Measurements from ENCODE around the gene RIMS4. TPM values are rescaled to one million over a fixed set of nuclear protein-coding genes. Genes with fewer than 3 reads are reported as not detected.

RIMS4 gene
- total RNA-seq, 1 donor from 2014 or later: 6.4 TPM

DNA sequence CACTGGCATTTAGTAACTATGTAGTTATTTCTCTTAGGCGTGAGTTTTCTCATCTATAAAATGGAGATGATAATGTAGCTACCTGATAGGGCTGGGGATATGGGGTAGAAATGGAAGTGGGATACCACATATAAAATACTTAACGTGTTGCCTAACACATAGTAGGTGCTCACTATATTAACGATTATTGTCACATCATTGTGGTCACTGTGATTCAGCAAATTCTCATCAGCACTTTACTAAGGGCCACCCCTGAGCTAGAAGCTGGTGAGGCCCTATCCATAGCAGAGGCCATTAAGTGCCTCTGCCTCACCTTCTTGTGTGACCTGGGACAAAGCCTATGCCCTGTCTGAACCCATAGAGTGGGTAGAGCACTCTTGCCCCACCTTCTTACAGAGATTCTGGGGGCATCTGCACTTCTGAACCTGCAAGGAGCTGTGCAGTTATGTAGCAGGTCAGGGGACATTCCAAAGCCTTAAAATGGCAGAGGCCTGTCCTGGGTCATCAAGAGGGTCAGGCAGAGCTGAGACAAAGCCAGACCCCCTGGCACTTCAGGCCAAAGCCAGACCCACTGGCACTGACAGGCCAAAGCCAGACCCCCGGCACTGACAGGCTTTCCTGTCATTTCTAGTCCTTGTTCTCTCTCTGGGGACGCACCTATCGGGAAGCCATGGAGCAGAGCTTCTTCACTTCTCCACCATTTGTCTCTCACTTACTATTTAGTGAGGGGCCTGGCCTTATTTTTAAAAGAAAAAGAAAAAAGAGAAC is 7.0 kb upstream of the RIMS4 start:
- Histone ChIP-seq H3K4me3 (no peak overlapping the region), H3K27ac (no peak overlapping the region), H3K9me3 (no peaks in the 10 kb centered on the region), H3K4me1 (no peaks in the 10 kb centered on the region), H3K36me3 (no peaks in the 10 kb centered on the region), H3K27me3 (no peaks in the 10 kb centered on the region)
- TF ChIP-seq POLR2AphosphoS5 (IDR thresholded peaks at IDR 0.05; ENCODE audit: insufficient read depth in 1 of 2, low read depth in 1 of 2) (no peak), CTCF (IDR thresholded peaks at IDR 0.05) (no peak), POLR2A (IDR thresholded peaks at IDR 0.05) (no peak)
- no peak for DNase-seq (ENCODE audit: extremely low spot score in 2 of 2)
- intact Hi-C loops (cut with DNase I): no loop called here

- intact Hi-C loops (cut with DNase I): no loop called here
- TF ChIP-seq POLR2AphosphoS5 (IDR thresholded peaks at IDR 0.05; ENCODE audit: insufficient read depth in 1 of 2, low read depth in 1 of 2) (no peak), POLR2A (IDR thresholded peaks at IDR 0.05) (no peak), CTCF (IDR thresholded peaks at IDR 0.05) (no peak)
- Histone ChIP-seq H3K4me1 (peaks cover 1% of the 10 kb centered on the region), H3K27ac (no peak overlapping the region), H3K9me3 (peaks cover 5% of the 10 kb centered on the region), H3K27me3 (no peaks in the 10 kb centered on the region), H3K36me3 (no peaks in the 10 kb centered on the region), H3K4me3 (no peak overlapping the region)
- no peak for DNase-seq (ENCODE audit: extremely low spot score in 2 of 2)
Measured at GRCh38 chr20:44814937-44815336, 4.6 kb upstream of the RIMS4 start.

- no peak overlapping the region for H3K4me3 ChIP-seq
- no peak for DNase-seq (ENCODE audit: extremely low spot score in 2 of 2)
- H3K27ac ChIP-seq: no peak overlapping the region
- H3K4me1 ChIP-seq: peaks cover 5% of the 10 kb centered on the region
- H3K27me3 ChIP-seq: peaks cover 5% of the 10 kb centered on the region
- intact Hi-C loops (cut with DNase I): no loop called here
- peaks cover 5% of the 10 kb centered on the region for H3K9me3 ChIP-seq
- H3K36me3 ChIP-seq: no peaks in the 10 kb centered on the region
- TF ChIP-seq POLR2A (IDR thresholded peaks at IDR 0.05) (no peak), POLR2AphosphoS5 (IDR thresholded peaks at IDR 0.05; ENCODE audit: insufficient read depth in 1 of 2, low read depth in 1 of 2) (no peak), CTCF (IDR thresholded peaks at IDR 0.05) (no peak)
Measured at GRCh38 chr20:44811150-44811685, 872 bp upstream of the RIMS4 start.

- peaks cover 5% of the 10 kb centered on the region for H3K27me3 ChIP-seq
- peak overlapping the region; percentile 39 to 45 for H3K4me3 ChIP-seq
- H3K9me3 ChIP-seq: peaks cover 5% of the 10 kb centered on the region
- DNase-seq (ENCODE audit: extremely low spot score in 2 of 2): no peak
- TF ChIP-seq CTCF (IDR thresholded peaks at IDR 0.05): no peak
- no peak for TF ChIP-seq POLR2A (IDR thresholded peaks at IDR 0.05)
- no peak for TF ChIP-seq POLR2AphosphoS5 (IDR thresholded peaks at IDR 0.05; ENCODE audit: insufficient read depth in 1 of 2, low read depth in 1 of 2)
- H3K27ac ChIP-seq: peak overlapping the region; percentile 68
- H3K36me3 ChIP-seq: no peaks in the 10 kb centered on the region
- intact Hi-C loops (cut with DNase I): no loop called here
- peaks cover 5% of the 10 kb centered on the region for H3K4me1 ChIP-seq
Measured at GRCh38 chr20:44810061-44810390, 320 bp downstream of the RIMS4 start.
